DOHH2 (cell line): ENCODE measurements around the gene SPATA17.

ENCODE experiments used
- CTCF ChIP-seq: fragments of 200-600 bp; sonication (generic); IDR thresholded peaks from one replicate; pipeline ENCODE4 v1.5.1; 2014; ENCODE audit warnings: antibody characterized with exemption, mild to moderate bottlenecking, low read depth, low read length; ENCODE audit not compliant: poor library complexity, severe bottlenecking
- EZH2phosphoT487 ChIP-seq: fragments of 200-600 bp; sonication (generic); IDR thresholded peaks from 2 replicates; pipeline ENCODE4 v1.6.1; 2017; ENCODE audit warnings: borderline replicate concordance, mild to moderate bottlenecking, antibody characterized with exemption, low read length, moderate library complexity, mixed read lengths

- TF ChIP-seq CTCF (no peak), EZH2phosphoT487 (no peak)
Measured at GRCh38 chr1:217881131-217881543, 250.0 kb downstream of the SPATA17 start.
